MM.1S (cell line): ENCODE results near the gene SERP2.

ENCODE experiments used
- CTCF ChIP-seq: fragments of 300-600 bp; sonication (generic); IDR thresholded peaks from 2 replicates; pipeline ENCODE4 v1.5.1; 2016; ENCODE audit warnings: antibody characterized with exemption, low read length, mixed read lengths
- EZH2 ChIP-seq: fragments of 300-600 bp; sonication (generic); optimal IDR thresholded peaks from 2 replicates; pipeline ENCODE3; 2017; ENCODE audit warnings: low read depth, mild to moderate bottlenecking, antibody characterized with exemption, low read length, mixed read lengths
- EZH2phosphoT487 ChIP-seq: fragments of 300-600 bp; sonication (generic); IDR thresholded peaks from 2 replicates; pipeline ENCODE4 v1.6.1; 2018; ENCODE audit warnings: antibody characterized with exemption, low read length

GRCh38 chr13:44337581-44337980 lies 36.0 kb upstream of the SERP2 start:
- no peak for TF ChIP-seq CTCF
- TF ChIP-seq EZH2 = no peak
- no peak for TF ChIP-seq EZH2phosphoT487
